ENCODE results near the gene KRT81. TPM values are rescaled to one million over a fixed set of nuclear protein-coding genes. Genes with fewer than 3 reads are reported as not detected.
"Not testable (repeated sequence)": the region's sequence is repeated elsewhere in the genome, so short reads cannot be mapped to it uniquely, and the experiment has no call there.

The KRT81 gene
- total RNA-seq, 1 donor from 2014 or later: 2.9 TPM

GRCh38 chr12:52298677-52299190 is 7.4 kb upstream of the KRT81 start:
- DNase-seq (ENCODE audit: low spot score): no peak

GRCh38 chr12:52296572-52297215 is 5.4 kb upstream of the KRT81 start:
- DNase-seq (ENCODE audit: low spot score): no peak

- DNase-seq (ENCODE audit: low spot score): no peak
Measured at GRCh38 chr12:52295663-52296062, 4.3 kb upstream of the KRT81 start.

GRCh38 chr12:52294803-52295202 is 3.5 kb upstream of the KRT81 start:
- no peak for DNase-seq (ENCODE audit: low spot score)

GRCh38 chr12:52293926-52294325 is 2.6 kb upstream of the KRT81 start:
- no peak for DNase-seq (ENCODE audit: low spot score)

- DNase-seq (ENCODE audit: low spot score): not testable (repeated sequence)
Measured at GRCh38 chr12:52290483-52291134, 725 bp downstream of the KRT81 start.

- DNase-seq (ENCODE audit: low spot score): not testable (repeated sequence)
Measured at GRCh38 chr12:52287816-52288805, 3.2 kb downstream of the KRT81 start.

GRCh38 chr12:52286857-52287785 is 4.2 kb downstream of the KRT81 start:
- DNase-seq (ENCODE audit: low spot score): not testable (repeated sequence)

GRCh38 chr12:52285851-52286530 is 5.3 kb downstream of the KRT81 start:
- DNase-seq (ENCODE audit: low spot score): no peak

- no peak for DNase-seq (ENCODE audit: low spot score)
Measured at GRCh38 chr12:52285172-52285745, 6.1 kb downstream of the KRT81 start.

- no peak for DNase-seq (ENCODE audit: low spot score)
Measured at GRCh38 chr12:52284562-52285171, 6.7 kb downstream of the KRT81 start.

GRCh38 chr12:52280796-52281560 is 10.4 kb downstream of the KRT81 start:
- peak; percentile 91 for DNase-seq (ENCODE audit: low spot score)

- peak; percentile 76 for DNase-seq (ENCODE audit: low spot score)
Measured at GRCh38 chr12:52280319-52280795, 11.0 kb downstream of the KRT81 start.

- DNase-seq (ENCODE audit: low spot score): no peak
Measured at GRCh38 chr12:52279422-52280318, 11.7 kb downstream of the KRT81 start.

GRCh38 chr12:52278575-52279421 is 12.5 kb downstream of the KRT81 start:
- peak; percentile 77 for DNase-seq (ENCODE audit: low spot score)

GRCh38 chr12:52277486-52278245 is 13.7 kb downstream of the KRT81 start:
- DNase-seq (ENCODE audit: low spot score): no peak
